Measurements from ENCODE around the gene LSM10. TPM values are rescaled to one million over a fixed set of nuclear protein-coding genes. Genes with fewer than 3 reads are reported as not detected.

The LSM10 gene
- total RNA-seq = 10 to 100 TPM; 19.2 to 22.6 (median 21.4) TPM

GRCh38 chr1:36397378-36398230, at the start of gene LSM10:
LSM10 (minus strand) TSS chr1:36397908; CDS start chr1:36394129, 3,779 bp downstream.
- TF ChIP-seq POLR2A (IDR thresholded peaks at IDR 0.05) = peak; percentile 78 to 84
- TF ChIP-seq POLR2AphosphoS5 (IDR thresholded peaks at IDR 0.05) = peak; percentile 38 to 92 (median 82)
- TF ChIP-seq CTCF (IDR thresholded peaks at IDR 0.05) = no peak
- Histone ChIP-seq H3K9me3 (no peaks in the 10 kb centered on the region), H3K36me3 (peaks cover 13% of the 10 kb centered on the region), H3K4me3 (peak within 1 kb of the TSS; percentile 80), H3K27ac (peak within 1 kb of the TSS; percentile 92), H3K27me3 (no peaks in the 10 kb centered on the region), H3K4me1 (peaks cover 27% of the 10 kb centered on the region)
- DNase-seq (ENCODE audit: low spot score in 2 of 2) = peak; percentile 97
- WGBS = 2% methylated on average over 22 of the region's 60 CpGs

GRCh38 chr1:36447450-36447849, 49.7 kb upstream of the LSM10 start:
- Histone ChIP-seq H3K9me3 (no peaks in the 10 kb centered on the region), H3K4me1 (peaks cover 27% of the 10 kb centered on the region), H3K27me3 (no peaks in the 10 kb centered on the region), H3K4me3 (no peak overlapping the region), H3K36me3 (no peaks in the 10 kb centered on the region), H3K27ac (no peak overlapping the region)
- no peak for TF ChIP-seq CTCF (IDR thresholded peaks at IDR 0.05)
- TF ChIP-seq POLR2A (IDR thresholded peaks at IDR 0.05) = no peak
- no peak for TF ChIP-seq POLR2AphosphoS5 (IDR thresholded peaks at IDR 0.05)
- no peak for TF ChIP-seq EP300 (IDR thresholded peaks at IDR 0.05)
- no peak for DNase-seq (ENCODE audit: low spot score in 2 of 2)

GRCh38 chr1:36446746-36447145, 49.0 kb upstream of the LSM10 start:
- Histone ChIP-seq H3K36me3 (no peaks in the 10 kb centered on the region), H3K9me3 (no peaks in the 10 kb centered on the region), H3K4me3 (no peak overlapping the region), H3K27ac (no peak overlapping the region), H3K27me3 (no peaks in the 10 kb centered on the region), H3K4me1 (peaks cover 27% of the 10 kb centered on the region)
- 60% methylated on average over 5 of the region's 5 CpGs for WGBS
- no peak for TF ChIP-seq EP300 (IDR thresholded peaks at IDR 0.05)
- no peak for TF ChIP-seq POLR2AphosphoS5 (IDR thresholded peaks at IDR 0.05)
- TF ChIP-seq CTCF (IDR thresholded peaks at IDR 0.05) = no peak
- no peak for TF ChIP-seq POLR2A (IDR thresholded peaks at IDR 0.05)
- no peak for DNase-seq (ENCODE audit: low spot score in 2 of 2)

GRCh38 chr1:36446271-36446670, 48.6 kb upstream of the LSM10 start:
- 75% methylated on average over 8 of the region's 8 CpGs for WGBS
- Histone ChIP-seq H3K4me1 (peaks cover 25% of the 10 kb centered on the region), H3K4me3 (no peak overlapping the region), H3K36me3 (no peaks in the 10 kb centered on the region), H3K27ac (no peak overlapping the region), H3K9me3 (no peaks in the 10 kb centered on the region), H3K27me3 (no peaks in the 10 kb centered on the region)
- no peak for DNase-seq (ENCODE audit: low spot score in 2 of 2)
- TF ChIP-seq EP300 (IDR thresholded peaks at IDR 0.05) (no peak), POLR2AphosphoS5 (IDR thresholded peaks at IDR 0.05) (no peak), CTCF (IDR thresholded peaks at IDR 0.05) (no peak), POLR2A (IDR thresholded peaks at IDR 0.05) (no peak)

- no peak overlapping the region for H3K27ac ChIP-seq
- WGBS = 57% methylated on average over 2 of the region's 2 CpGs
- no peaks in the 10 kb centered on the region for H3K27me3 ChIP-seq
- no peaks in the 10 kb centered on the region for H3K9me3 ChIP-seq
- H3K36me3 ChIP-seq = no peaks in the 10 kb centered on the region
- no peak for DNase-seq (ENCODE audit: low spot score in 2 of 2)
- peaks cover 2% of the 10 kb centered on the region for H3K4me1 ChIP-seq
- no peak overlapping the region for H3K4me3 ChIP-seq
- no peak for TF ChIP-seq POLR2A (IDR thresholded peaks at IDR 0.05)
- no peak for TF ChIP-seq CTCF (IDR thresholded peaks at IDR 0.05)
- no peak for TF ChIP-seq POLR2AphosphoS5 (IDR thresholded peaks at IDR 0.05)
- TF ChIP-seq EP300 (IDR thresholded peaks at IDR 0.05) = no peak
Measured at GRCh38 chr1:36443297-36443696, 45.6 kb upstream of the LSM10 start.

Measured in suprapubic skin (tissue), 4 donors.